ENCODE results near the gene MAPK8IP2.

Gene MAPK8IP2

DNA sequence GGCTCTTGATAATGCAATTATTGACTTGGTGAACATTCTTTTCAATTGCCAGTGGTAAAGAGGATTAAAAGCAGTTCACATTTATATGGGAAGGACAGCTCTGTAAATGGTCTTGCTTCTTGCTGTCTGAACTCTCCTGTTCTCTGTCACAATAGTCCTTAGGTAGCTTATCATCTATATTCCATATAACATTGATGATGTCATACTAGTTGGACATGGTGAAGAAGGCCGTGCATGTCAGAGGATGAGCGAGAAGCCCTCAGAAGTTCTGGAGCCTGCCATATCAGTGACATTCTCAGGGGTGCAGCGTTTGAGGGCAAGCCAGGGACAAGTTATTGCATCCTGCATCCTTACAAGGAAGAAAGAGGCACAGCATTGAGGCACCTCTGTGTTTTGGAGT, 15.4 kb upstream of the MAPK8IP2 start:
- Histone ChIP-seq H3K36me3 (ENCODE audit: low read length) (no peaks in the 10 kb centered on the region), H3K27ac (ENCODE audit: low read depth, low read length) (no peak overlapping the region), H3K9me3 (ENCODE audit: insufficient read depth, low read length) (no peaks in the 10 kb centered on the region)

DNA sequence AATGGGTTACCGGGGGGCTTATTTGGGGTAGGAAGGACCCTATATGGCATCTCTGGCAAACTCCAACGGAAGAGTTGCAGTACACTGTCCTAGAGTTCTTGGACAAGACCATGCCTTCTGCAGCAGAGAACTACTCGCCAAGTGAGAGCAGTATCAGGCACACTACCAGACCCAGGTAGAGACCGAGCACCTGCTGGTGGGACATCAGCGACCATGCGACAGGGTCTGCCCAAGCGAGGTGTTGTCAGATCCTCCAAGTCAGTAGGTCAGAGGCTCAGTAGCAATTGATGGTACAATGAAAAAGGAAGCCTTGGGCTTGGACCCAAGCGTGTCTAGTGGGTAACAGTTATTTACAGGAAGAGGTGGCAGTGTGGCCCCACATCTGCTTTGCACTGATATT, 14.8 kb upstream of the MAPK8IP2 start:
- Histone ChIP-seq H3K9me2 (replicated peaks; ENCODE audit: insufficient read depth, low read length) (no peaks in the 10 kb centered on the region), H3K9ac (ENCODE audit: low read length) (no peak overlapping the region), H3K79me2 (ENCODE audit: insufficient read depth, low read length) (peaks cover 8% of the 10 kb centered on the region), H3K4me3 (ENCODE audit: insufficient read depth, low read length, poor library complexity, severe bottlenecking) (no peak overlapping the region), H3K27ac (ENCODE audit: low read depth, low read length) (no peak overlapping the region), H3K36me3 (ENCODE audit: low read length) (no peaks in the 10 kb centered on the region), H3K4me2 (ENCODE audit: low read depth, low read length, poor library complexity, severe bottlenecking) (no peak overlapping the region), H3F3A (ENCODE audit: insufficient read depth) (no peaks in the 10 kb centered on the region), H3K27me3 (ENCODE audit: low read length) (no peaks in the 10 kb centered on the region), H4K20me1 (ENCODE audit: low read depth, low read length) (no peaks in the 10 kb centered on the region), H2AFZ (ENCODE audit: low read depth, low read length, severe bottlenecking) (no peak overlapping the region), H3K9me3 (ENCODE audit: insufficient read depth, low read length) (no peaks in the 10 kb centered on the region)
- TF ChIP-seq, protein P1, sequence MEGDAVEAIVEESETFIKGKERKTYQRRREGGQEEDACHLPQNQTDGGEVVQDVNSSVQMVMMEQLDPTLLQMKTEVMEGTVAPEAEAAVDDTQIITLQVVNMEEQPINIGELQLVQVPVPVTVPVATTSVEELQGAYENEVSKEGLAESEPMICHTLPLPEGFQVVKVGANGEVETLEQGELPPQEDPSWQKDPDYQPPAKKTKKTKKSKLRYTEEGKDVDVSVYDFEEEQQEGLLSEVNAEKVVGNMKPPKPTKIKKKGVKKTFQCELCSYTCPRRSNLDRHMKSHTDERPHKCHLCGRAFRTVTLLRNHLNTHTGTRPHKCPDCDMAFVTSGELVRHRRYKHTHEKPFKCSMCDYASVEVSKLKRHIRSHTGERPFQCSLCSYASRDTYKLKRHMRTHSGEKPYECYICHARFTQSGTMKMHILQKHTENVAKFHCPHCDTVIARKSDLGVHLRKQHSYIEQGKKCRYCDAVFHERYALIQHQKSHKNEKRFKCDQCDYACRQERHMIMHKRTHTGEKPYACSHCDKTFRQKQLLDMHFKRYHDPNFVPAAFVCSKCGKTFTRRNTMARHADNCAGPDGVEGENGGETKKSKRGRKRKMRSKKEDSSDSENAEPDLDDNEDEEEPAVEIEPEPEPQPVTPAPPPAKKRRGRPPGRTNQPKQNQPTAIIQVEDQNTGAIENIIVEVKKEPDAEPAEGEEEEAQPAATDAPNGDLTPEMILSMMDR (IDR thresholded peaks at IDR 0.05; ENCODE audit: insufficient read depth, low read length, poor library complexity, severe bottlenecking): no peak
- TF ChIP-seq EZH2phosphoT487 (conservative IDR thresholded peaks at IDR 0.05; ENCODE audit: low read length): no peak

More for the DNA sequence above, 15.4 kb upstream of the MAPK8IP2 start:
- H4K20me1 ChIP-seq (ENCODE audit: low read depth, low read length): no peaks in the 10 kb centered on the region
- peaks cover 8% of the 10 kb centered on the region for H3K79me2 ChIP-seq (ENCODE audit: insufficient read depth, low read length)
- H3K27me3 ChIP-seq (ENCODE audit: low read length): no peaks in the 10 kb centered on the region
- H3K4me3 ChIP-seq (ENCODE audit: insufficient read depth, low read length, poor library complexity, severe bottlenecking): no peak overlapping the region
- H3K9me2 ChIP-seq (replicated peaks; ENCODE audit: insufficient read depth, low read length): no peaks in the 10 kb centered on the region
- H3F3A ChIP-seq (ENCODE audit: insufficient read depth): no peaks in the 10 kb centered on the region
- TF ChIP-seq, protein P1 (IDR thresholded peaks at IDR 0.05; ENCODE audit: insufficient read depth, low read length, poor library complexity, severe bottlenecking): no peak
- TF ChIP-seq EZH2phosphoT487 (conservative IDR thresholded peaks at IDR 0.05; ENCODE audit: low read length): no peak
- H3K4me2 ChIP-seq (ENCODE audit: low read depth, low read length, poor library complexity, severe bottlenecking): no peak overlapping the region
- no peak overlapping the region for H2AFZ ChIP-seq (ENCODE audit: low read depth, low read length, severe bottlenecking)
- no peak overlapping the region for H3K9ac ChIP-seq (ENCODE audit: low read length)

DNA sequence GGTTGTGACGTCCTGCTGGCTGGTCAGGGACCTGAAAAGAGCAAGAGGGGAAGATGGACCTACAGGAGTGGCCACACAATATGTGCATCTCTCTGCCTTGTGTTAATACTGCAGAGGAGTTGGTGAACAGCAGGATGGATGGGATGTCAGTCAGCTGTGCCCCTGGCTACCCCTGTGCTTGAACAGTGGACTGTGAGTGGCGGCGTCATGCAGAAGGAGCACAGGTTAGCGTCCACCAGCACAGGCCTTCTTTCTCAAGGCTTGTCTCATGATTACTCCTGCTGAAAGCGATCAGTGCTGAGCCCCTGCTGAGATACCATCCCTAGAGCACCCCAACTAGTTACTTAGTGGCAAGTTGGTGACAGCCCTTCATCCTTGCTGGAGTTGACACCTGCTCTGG, 14.2 kb upstream of the MAPK8IP2 start:
- no peaks in the 10 kb centered on the region for H3K9me3 ChIP-seq (ENCODE audit: insufficient read depth, low read length)
- no peak overlapping the region for H3K27ac ChIP-seq (ENCODE audit: low read depth, low read length)
- H3K36me3 ChIP-seq (ENCODE audit: low read length): no peaks in the 10 kb centered on the region
- no peaks in the 10 kb centered on the region for H3F3A ChIP-seq (ENCODE audit: insufficient read depth)
- H3K4me3 ChIP-seq (ENCODE audit: insufficient read depth, low read length, poor library complexity, severe bottlenecking): no peak overlapping the region
- H3K27me3 ChIP-seq (ENCODE audit: low read length): no peaks in the 10 kb centered on the region
- H4K20me1 ChIP-seq (ENCODE audit: low read depth, low read length): no peaks in the 10 kb centered on the region
- H3K4me2 ChIP-seq (ENCODE audit: low read depth, low read length, poor library complexity, severe bottlenecking): no peak overlapping the region
- H3K9ac ChIP-seq (ENCODE audit: low read length): no peak overlapping the region
- no peak overlapping the region for H2AFZ ChIP-seq (ENCODE audit: low read depth, low read length, severe bottlenecking)
- TF ChIP-seq, protein P1 (IDR thresholded peaks at IDR 0.05; ENCODE audit: insufficient read depth, low read length, poor library complexity, severe bottlenecking): no peak
- TF ChIP-seq EZH2phosphoT487 (conservative IDR thresholded peaks at IDR 0.05; ENCODE audit: low read length): no peak
- peaks cover 8% of the 10 kb centered on the region for H3K79me2 ChIP-seq (ENCODE audit: insufficient read depth, low read length)
- no peaks in the 10 kb centered on the region for H3K9me2 ChIP-seq (replicated peaks; ENCODE audit: insufficient read depth, low read length)
